Fibroblast of lung (primary cell): ENCODE results near the gene RRBP1. TPM values are rescaled to one million over a fixed set of nuclear protein-coding genes. Genes with fewer than 3 reads are reported as not detected.

Experiments used
- DNase-seq, 2 donors: peaks; one replicate each; pipeline versions ENCODE4 v3.0.0 to v3.0.0-alpha.2; 2010; ENCODE audit warnings: low read depth in 2 of 2
- H2AFZ ChIP-seq: 2 replicates; pipeline ENCODE4 v1.5.1; 2012; ENCODE audit warnings: low read length, control low read depth, inconsistent platforms
- H3K27ac ChIP-seq: 2 replicates; pipeline ENCODE4 v1.5.1; 2011; ENCODE audit warnings: low read length, control low read depth; ENCODE audit not compliant: insufficient read depth
- H3K27me3 ChIP-seq: 2 replicates; pipeline ENCODE4 v1.5.1; 2011; ENCODE audit warnings: mild to moderate bottlenecking, low read length; ENCODE audit not compliant: control insufficient read depth, insufficient read depth
- H3K36me3 ChIP-seq: 2 replicates; pipeline ENCODE4 v1.5.1; 2011; ENCODE audit warnings: low read length; ENCODE audit not compliant: control insufficient read depth, insufficient read depth
- H3K4me1 ChIP-seq: 2 replicates; pipeline ENCODE4 v1.5.1; 2011; ENCODE audit warnings: low read length; ENCODE audit not compliant: control insufficient read depth, insufficient read depth; ENCODE audit errors: extremely low read depth
- H3K4me2 ChIP-seq: 2 replicates; pipeline ENCODE4 v1.5.1; 2011; ENCODE audit warnings: low read length, control low read depth; ENCODE audit not compliant: insufficient read depth; ENCODE audit errors: extremely low read depth
- H3K4me3 ChIP-seq, 4 experiments: fragments of 200-600 bp in 1 of 4; sonication (generic) in 1 of 4; replicated peaks in 1 of 4; 2 replicates each; pipeline ENCODE4 v1.5.1; 2011 to 2016; ENCODE audit warnings: low read length in 4 of 4, low read depth in 3 of 4, mild to moderate bottlenecking in 3 of 4, control low read depth in 2 of 4, inconsistent platforms in 1 of 4, mixed read lengths in 1 of 4; ENCODE audit not compliant: insufficient read depth in 1 of 4; ENCODE audit errors: control extremely low read depth in 1 of 4
- H3K79me2 ChIP-seq: 2 replicates; pipeline ENCODE4 v1.5.1; 2012; ENCODE audit warnings: mild to moderate bottlenecking, low read length, inconsistent platforms; ENCODE audit not compliant: control insufficient read depth, insufficient read depth
- H3K9ac ChIP-seq: 2 replicates; pipeline ENCODE4 v1.5.1; 2011; ENCODE audit warnings: mild to moderate bottlenecking, low read length, control low read depth; ENCODE audit not compliant: insufficient read depth
- H3K9me3 ChIP-seq: 2 replicates; pipeline ENCODE4 v1.5.1; 2012; ENCODE audit warnings: low read depth, low read length; ENCODE audit not compliant: control insufficient read depth, insufficient read depth
- H4K20me1 ChIP-seq: 2 replicates; pipeline ENCODE4 v1.5.1; 2011; ENCODE audit warnings: low read length; ENCODE audit not compliant: control insufficient read depth, insufficient read depth; ENCODE audit errors: extremely low read depth
- EZH2 ChIP-seq: IDR thresholded peaks from 2 replicates; pipeline ENCODE4 v1.5.1; 2012; ENCODE audit warnings: low read length, control low read depth, mild to moderate bottlenecking; ENCODE audit errors: missing control alignments
- polyA plus RNA-seq, 2 donors: library from polyadenylated mRNA; depleted of rRNA in 1 of 2; stranded (reverse) in 1 of 2; unstranded in 1 of 2; fragments of >200 nt; gene quantifications; 2 replicates each; pipeline ENCODE4 v1.2.1, GENCODE V29; 2011 to 2012; ENCODE audit warnings: missing spikeins in 1 of 2
- total RNA-seq: library from RNA; depleted of rRNA; stranded (reverse); fragments of >200 nt; gene quantifications from 2 replicates; pipeline ENCODE4 v1.2.1, GENCODE V29; 2014
- TF ChIP-seq, protein P1 (sequence below), 2 donors: IDR thresholded peaks in 1 of 2; conservative IDR thresholded peaks in 1 of 2; 1 replicate in 1 of 2; 2 replicates in 1 of 2; pipeline ENCODE4 v1.5.1; 2011 to 2012; ENCODE audit warnings: low read length in 2 of 2, control low read depth in 1 of 2, inconsistent platforms in 1 of 2, low read depth in 1 of 2, mild to moderate bottlenecking in 1 of 2

The RRBP1 gene
- total and polyA plus RNA-seq, 2 donors (not counting 1 experiment from before 2014, with no cell fraction given): 169 to 233 TPM

DNA sequence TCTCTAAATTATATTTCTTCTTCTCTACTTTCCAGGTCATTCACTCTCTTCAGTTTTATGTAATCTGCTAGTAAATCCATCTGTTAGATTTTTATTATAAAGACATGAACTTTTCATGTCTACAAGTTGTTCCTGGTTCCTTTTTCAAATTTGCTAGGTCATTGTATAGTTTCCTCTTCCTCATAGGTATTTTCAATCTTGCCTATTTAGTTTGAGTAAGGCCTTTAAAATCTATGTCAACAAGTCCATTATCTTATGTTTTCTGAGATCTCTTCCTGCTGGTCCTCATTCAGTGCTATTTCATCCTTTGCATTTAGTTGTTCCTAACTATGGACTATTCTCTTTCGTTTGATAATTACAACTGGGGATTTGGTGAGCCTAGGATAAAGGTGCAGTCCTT is 11.0 kb downstream of the RRBP1 start:
- no peak overlapping the region for H2AFZ ChIP-seq
- peaks cover 14% of the 10 kb centered on the region for H3K4me1 ChIP-seq
- no peak overlapping the region for H3K4me2 ChIP-seq
- no peak overlapping the region for H3K4me3 ChIP-seq
- H3K27ac ChIP-seq: no peak overlapping the region
- no peak for DNase-seq
- no peaks in the 10 kb centered on the region for H3K27me3 ChIP-seq
- H3K9me3 ChIP-seq: no peaks in the 10 kb centered on the region
- peaks cover 88% of the 10 kb centered on the region for H3K79me2 ChIP-seq
- no peak overlapping the region for H3K9ac ChIP-seq
- H4K20me1 ChIP-seq: peaks cover 6% of the 10 kb centered on the region
- peaks cover 7% of the 10 kb centered on the region for H3K36me3 ChIP-seq
- TF ChIP-seq, protein P1, sequence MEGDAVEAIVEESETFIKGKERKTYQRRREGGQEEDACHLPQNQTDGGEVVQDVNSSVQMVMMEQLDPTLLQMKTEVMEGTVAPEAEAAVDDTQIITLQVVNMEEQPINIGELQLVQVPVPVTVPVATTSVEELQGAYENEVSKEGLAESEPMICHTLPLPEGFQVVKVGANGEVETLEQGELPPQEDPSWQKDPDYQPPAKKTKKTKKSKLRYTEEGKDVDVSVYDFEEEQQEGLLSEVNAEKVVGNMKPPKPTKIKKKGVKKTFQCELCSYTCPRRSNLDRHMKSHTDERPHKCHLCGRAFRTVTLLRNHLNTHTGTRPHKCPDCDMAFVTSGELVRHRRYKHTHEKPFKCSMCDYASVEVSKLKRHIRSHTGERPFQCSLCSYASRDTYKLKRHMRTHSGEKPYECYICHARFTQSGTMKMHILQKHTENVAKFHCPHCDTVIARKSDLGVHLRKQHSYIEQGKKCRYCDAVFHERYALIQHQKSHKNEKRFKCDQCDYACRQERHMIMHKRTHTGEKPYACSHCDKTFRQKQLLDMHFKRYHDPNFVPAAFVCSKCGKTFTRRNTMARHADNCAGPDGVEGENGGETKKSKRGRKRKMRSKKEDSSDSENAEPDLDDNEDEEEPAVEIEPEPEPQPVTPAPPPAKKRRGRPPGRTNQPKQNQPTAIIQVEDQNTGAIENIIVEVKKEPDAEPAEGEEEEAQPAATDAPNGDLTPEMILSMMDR (conservative IDR thresholded peaks at IDR 0.05 in 1 of 2, IDR thresholded peaks at IDR 0.05 in 1 of 2; ENCODE audit: low read depth in 1 of 2, low read length in 2 of 2): no peak
- no peak for TF ChIP-seq EZH2

DNA sequence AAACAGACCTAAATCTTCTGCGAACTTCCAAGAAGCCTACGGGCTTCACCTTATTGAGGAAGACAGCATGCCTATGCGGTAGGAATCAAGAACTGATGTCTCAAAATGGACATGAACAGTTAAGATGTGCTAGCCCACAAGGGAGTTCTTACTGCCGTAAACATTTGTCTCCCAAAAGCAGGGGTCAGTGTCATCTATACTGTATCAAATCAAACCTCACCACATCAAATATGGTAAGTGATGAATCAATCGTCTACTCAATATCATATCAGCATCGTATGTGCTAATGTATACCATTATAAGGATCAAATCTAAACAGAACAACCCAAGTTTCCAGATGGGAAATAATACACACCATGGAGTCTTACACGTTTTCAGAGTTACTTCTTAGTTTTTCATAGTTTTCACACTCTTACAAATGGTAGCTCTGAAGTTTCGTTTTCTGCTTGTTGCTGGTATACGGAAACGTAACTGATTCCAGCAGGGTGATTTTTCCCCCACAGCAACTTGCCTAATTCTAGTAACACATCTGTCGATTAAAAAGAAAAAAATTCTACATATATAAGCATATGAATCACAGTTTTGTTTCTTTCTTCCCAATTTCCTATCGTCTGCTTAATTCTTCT is 12.6 kb downstream of the RRBP1 start:
- H4K20me1 ChIP-seq: peaks cover 6% of the 10 kb centered on the region
- peaks cover 4% of the 10 kb centered on the region for H3K36me3 ChIP-seq
- H3K9me3 ChIP-seq: no peaks in the 10 kb centered on the region
- no peak overlapping the region for H3K27ac ChIP-seq
- DNase-seq: no peak
- no peak overlapping the region for H3K9ac ChIP-seq
- TF ChIP-seq EZH2: no peak
- TF ChIP-seq, protein P1 (conservative IDR thresholded peaks at IDR 0.05 in 1 of 2, IDR thresholded peaks at IDR 0.05 in 1 of 2; ENCODE audit: low read depth in 1 of 2, low read length in 2 of 2): no peak
- peaks cover 14% of the 10 kb centered on the region for H3K4me1 ChIP-seq
- H2AFZ ChIP-seq: no peak overlapping the region
- no peak overlapping the region for H3K4me3 ChIP-seq
- no peak overlapping the region for H3K4me2 ChIP-seq
- H3K27me3 ChIP-seq: no peaks in the 10 kb centered on the region
- H3K79me2 ChIP-seq: peaks cover 87% of the 10 kb centered on the region

DNA sequence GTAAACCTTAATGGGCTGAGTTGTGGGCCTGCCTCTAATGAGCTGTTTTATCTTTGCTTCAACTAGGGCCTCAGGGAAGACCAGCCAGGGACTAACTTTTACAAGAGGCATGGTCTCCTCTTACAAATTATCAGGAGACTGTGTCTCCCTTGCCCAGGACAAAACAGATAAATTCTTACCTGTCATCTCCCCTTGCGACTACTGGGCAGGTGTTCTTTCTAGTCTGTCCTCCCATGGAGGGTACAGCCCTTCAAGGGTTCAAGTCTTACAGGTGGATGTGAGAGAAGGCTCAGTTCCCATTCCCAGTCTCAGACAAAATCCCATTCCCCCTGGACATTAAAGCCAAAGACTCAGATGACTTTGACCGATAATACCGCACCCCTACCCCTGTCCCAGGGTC is 13.6 kb downstream of the RRBP1 start:
- Histone ChIP-seq H3K27ac (no peak overlapping the region), H3K9me3 (no peaks in the 10 kb centered on the region), H3K4me3 (no peak overlapping the region), H2AFZ (no peak overlapping the region), H3K9ac (no peak overlapping the region), H4K20me1 (peaks cover 6% of the 10 kb centered on the region), H3K36me3 (peaks cover 4% of the 10 kb centered on the region), H3K4me2 (no peak overlapping the region), H3K27me3 (no peaks in the 10 kb centered on the region), H3K79me2 (peaks cover 87% of the 10 kb centered on the region), H3K4me1 (peaks cover 18% of the 10 kb centered on the region)
- DNase-seq: no peak
- no peak for TF ChIP-seq EZH2
- TF ChIP-seq, protein P1 (conservative IDR thresholded peaks at IDR 0.05 in 1 of 2, IDR thresholded peaks at IDR 0.05 in 1 of 2; ENCODE audit: low read depth in 1 of 2, low read length in 2 of 2): no peak
